GM06990 (cell line): ENCODE results near the gene TMEM117.

Experiments used
- DNase-seq: peaks from one replicate; pipeline ENCODE4 v3.0.0-alpha.2; 2011; ENCODE audit not compliant: insufficient read length; ENCODE audit errors: extremely low read depth
- H3K27me3 ChIP-seq: replicated peaks from 2 replicates; pipeline ENCODE4 v1.6.0; 2011; ENCODE audit warnings: low read length; ENCODE audit not compliant: control insufficient read depth, insufficient read depth
- H3K36me3 ChIP-seq: 2 replicates; pipeline ENCODE4 v1.5.1; 2011; ENCODE audit warnings: low read length; ENCODE audit not compliant: control insufficient read depth, insufficient read depth
- H3K4me3 ChIP-seq: replicated peaks from 2 replicates; pipeline ENCODE4 v1.5.1; 2011; ENCODE audit warnings: low read depth, mild to moderate bottlenecking, control low read depth, low read length
- CTCF ChIP-seq: IDR thresholded peaks from 2 replicates; pipeline ENCODE4 v1.5.1; 2011; ENCODE audit warnings: low read length, control low read depth, mild to moderate bottlenecking, inconsistent platforms; ENCODE audit not compliant: insufficient read depth, poor library complexity, severe bottlenecking

The TMEM117 gene

GRCh38 chr12:43832463-43833168 lies 3.3 kb upstream of the TMEM117 start:
- DNase-seq, result no peak
- Histone ChIP-seq H3K27me3 (no peaks in the 10 kb centered on the region), H3K36me3 (no peaks in the 10 kb centered on the region), H3K4me3 (no peak overlapping the region)
- no peak for TF ChIP-seq CTCF

- no peaks in the 10 kb centered on the region for H3K36me3 ChIP-seq
- no peak for TF ChIP-seq CTCF
- no peaks in the 10 kb centered on the region for H3K27me3 ChIP-seq
- no peak for DNase-seq
- peak overlapping the region; percentile 65 for H3K4me3 ChIP-seq
Observed at GRCh38 chr12:43835264-43835655, 621 bp upstream of the TMEM117 start.

DNA sequence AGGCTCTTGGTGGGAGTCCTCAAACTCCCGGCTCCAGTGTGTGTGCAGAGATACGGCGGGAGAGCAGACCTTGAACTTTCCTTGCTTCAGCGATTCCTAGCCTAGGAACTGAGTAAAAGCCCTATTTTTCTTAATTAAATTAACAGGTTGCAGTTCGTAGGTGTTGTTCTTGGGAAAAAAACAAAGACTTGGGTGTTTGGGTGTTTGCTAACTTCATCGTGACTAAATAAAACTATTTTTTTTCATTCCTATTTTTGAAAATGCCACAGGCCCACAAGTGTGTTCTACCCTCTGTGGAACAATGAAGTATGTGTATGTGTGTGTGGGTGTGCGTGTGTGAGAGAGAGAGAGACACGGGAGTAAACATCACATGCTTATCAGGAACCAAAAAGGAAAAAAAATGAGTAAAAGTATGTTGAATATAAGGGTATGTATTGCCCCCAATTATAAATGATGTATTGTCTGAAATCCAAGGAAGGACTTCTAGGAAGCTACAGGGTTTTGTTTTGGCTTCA lies 651 bp downstream of the TMEM117 start:
- Histone ChIP-seq H3K4me3 (peak overlapping the region; percentile 65), H3K27me3 (no peaks in the 10 kb centered on the region), H3K36me3 (no peaks in the 10 kb centered on the region)
- DNase-seq, result no peak
- TF ChIP-seq CTCF, result no peak

GRCh38 chr12:43840338-43840737 lies 4.5 kb downstream of the TMEM117 start:
- no peaks in the 10 kb centered on the region for H3K27me3 ChIP-seq
- TF ChIP-seq CTCF, result no peak
- no peaks in the 10 kb centered on the region for H3K36me3 ChIP-seq
- DNase-seq, result no peak
- H3K4me3 ChIP-seq, result no peak overlapping the region

- Histone ChIP-seq H3K36me3 (no peaks in the 10 kb centered on the region), H3K27me3 (no peaks in the 10 kb centered on the region), H3K4me3 (no peak overlapping the region)
- TF ChIP-seq CTCF, result no peak
- DNase-seq, result no peak
Observed at GRCh38 chr12:43841253-43841652, 5.4 kb downstream of the TMEM117 start.
